OCI-LY3 (cell line): Measurements from ENCODE around the gene CLCC1.

Experiments used
- CTCF ChIP-seq: fragments of 200-600, 300-600 bp; sonication (generic); IDR thresholded peaks from 2 replicates; pipeline ENCODE4 v1.5.1; 2014; ENCODE audit warnings: antibody characterized with exemption, low read length, low read depth
- EZH2phosphoT487 ChIP-seq: fragments of 200-600 bp; shearing (Covaris generic); IDR thresholded peaks from 2 replicates; pipeline ENCODE4 v1.6.1; 2018; ENCODE audit warnings: antibody characterized with exemption, mixed run types, low read depth

GRCh38 chr1:108960719-108961118 is 2.6 kb downstream of the CLCC1 start:
- TF ChIP-seq CTCF (no peak), EZH2phosphoT487 (no peak)
